HG03521 (cell line): ENCODE measurements around the gene FAN1.

Experiments
- ATAC-seq: cut with Tn5 transposase; IDR thresholded peaks from one replicate; pipeline ENCODE4 v1.9.1; 2021; ENCODE audit warnings: mild to moderate bottlenecking, moderate library complexity; ENCODE audit not compliant: unreplicated experiment

FAN1 gene

GRCh38 chr15:30954674-30955073 is 51.0 kb downstream of the FAN1 start:
- no peak for ATAC-seq

GRCh38 chr15:30956216-30957124 is 52.8 kb downstream of the FAN1 start:
- ATAC-seq = no peak

- ATAC-seq = no peak
Observed at GRCh38 chr15:30958219-30958618, 54.5 kb downstream of the FAN1 start.

- no peak for ATAC-seq
Observed at GRCh38 chr15:30962079-30962478, 58.4 kb downstream of the FAN1 start.

- ATAC-seq = no peak
Observed at GRCh38 chr15:30962659-30963058, 58.9 kb downstream of the FAN1 start.

- no peak for ATAC-seq
Observed at GRCh38 chr15:30963681-30964080, 60.0 kb downstream of the FAN1 start.

GRCh38 chr15:30969724-30970123 is 66.0 kb downstream of the FAN1 start:
- no peak for ATAC-seq

GRCh38 chr15:30973379-30973778 is 69.7 kb downstream of the FAN1 start:
- ATAC-seq = no peak

- no peak for ATAC-seq
Observed at GRCh38 chr15:30974112-30974511, 70.4 kb downstream of the FAN1 start.

- ATAC-seq = no peak
Observed at GRCh38 chr15:30978328-30978727, 74.6 kb downstream of the FAN1 start.

- ATAC-seq = no peak
Observed at GRCh38 chr15:30979457-30979856, 75.7 kb downstream of the FAN1 start.

GRCh38 chr15:30984118-30984517 is 80.4 kb downstream of the FAN1 start:
- no peak for ATAC-seq

GRCh38 chr15:30984542-30984941 is 80.8 kb downstream of the FAN1 start:
- ATAC-seq = no peak

- no peak for ATAC-seq
Observed at GRCh38 chr15:30985081-30985531, 81.4 kb downstream of the FAN1 start.

GRCh38 chr15:30990036-30990435 is 86.3 kb downstream of the FAN1 start:
- ATAC-seq = no peak

- no peak for ATAC-seq
Observed at GRCh38 chr15:30990446-30991254, 86.9 kb downstream of the FAN1 start.

GRCh38 chr15:30991255-30992235 is 87.8 kb downstream of the FAN1 start, which contains the start of gene MTMR10:
TSS of gene MTMR10 (minus strand) at chr15:30991628. CDS start at chr15:30991506, 122 bp downstream.
- ATAC-seq = peak; percentile 91

GRCh38 chr15:30992249-30992864 is 88.6 kb downstream of the FAN1 start:
- no peak for ATAC-seq
